ENCODE data around the gene ZNHIT3. TPM values are rescaled to one million over a fixed set of nuclear protein-coding genes. Genes with fewer than 3 reads are reported as not detected.
"Not testable (repeated sequence)": the region's sequence is repeated elsewhere in the genome, so short reads cannot be mapped to it uniquely, and the experiment has no call there.

Gene ZNHIT3
- total RNA-seq, 2 donors from 2014 or later, result 13.8 to 27.1 TPM

GRCh38 chr17:36481829-36482228 lies 4.7 kb upstream of the ZNHIT3 start:
- H3K9me3 ChIP-seq, result no peaks in the 10 kb centered on the region
- H3K27me3 ChIP-seq (replicated peaks; ENCODE audit: insufficient read depth), result no peaks in the 10 kb centered on the region
- H3K4me1 ChIP-seq (ENCODE audit: control insufficient read depth in 1 of 2, low read depth in 2 of 2), result peaks cover 10 to 19% of the 10 kb centered on the region in 2 donors

GRCh38 chr17:36482611-36483504 lies 3.6 kb upstream of the ZNHIT3 start:
- no peaks in the 10 kb centered on the region for H3K36me3 ChIP-seq
- ATAC-seq (ENCODE audit: insufficient number of reproducible peaks, low FRiP score, low read depth) (no peak), DNase-seq (ENCODE audit: low spot score) (peak; percentile 16)
- peak overlapping the region; percentile 71 for H3K4me3 ChIP-seq
- TF ChIP-seq CTCF (IDR thresholded peaks at IDR 0.05), result peak; percentile 86
- peaks cover 17 to 28% of the 10 kb centered on the region in 2 donors for H3K4me1 ChIP-seq (ENCODE audit: control insufficient read depth in 1 of 2, low read depth in 2 of 2)
- no peaks in the 10 kb centered on the region for H3K27me3 ChIP-seq (replicated peaks; ENCODE audit: insufficient read depth)
- no peak overlapping the region for H3K27ac ChIP-seq
- no peaks in the 10 kb centered on the region for H3K9me3 ChIP-seq

More at GRCh38 chr17:36481829-36482228, 4.7 kb upstream of the ZNHIT3 start:
- H3K4me3 ChIP-seq, result no peak overlapping the region
- H3K27ac ChIP-seq, result no peak overlapping the region
- ATAC-seq (ENCODE audit: insufficient number of reproducible peaks, low FRiP score, low read depth) (no peak), DNase-seq (ENCODE audit: low spot score) (no peak)
- no peaks in the 10 kb centered on the region for H3K36me3 ChIP-seq
- no peak for TF ChIP-seq CTCF (IDR thresholded peaks at IDR 0.05)

- H3K4me1 ChIP-seq (ENCODE audit: control insufficient read depth in 1 of 2, low read depth in 2 of 2), result peaks cover 20 to 32% of the 10 kb centered on the region in 2 donors
- not testable (repeated sequence) for H3K4me3 ChIP-seq; H3K27ac ChIP-seq; DNase-seq (ENCODE audit: low spot score); ATAC-seq (ENCODE audit: insufficient number of reproducible peaks, low FRiP score, low read depth); H3K27me3 ChIP-seq (replicated peaks; ENCODE audit: insufficient read depth); H3K9me3 ChIP-seq; H3K36me3 ChIP-seq
Observed at GRCh38 chr17:36484021-36484420, 2.5 kb upstream of the ZNHIT3 start.

- Histone ChIP-seq H3K4me3 (no peak overlapping the region), H3K4me1 (ENCODE audit: control insufficient read depth in 1 of 2, low read depth in 2 of 2) (peaks cover 20 to 32% of the 10 kb centered on the region in 2 donors), H3K27me3 (replicated peaks; ENCODE audit: insufficient read depth) (no peaks in the 10 kb centered on the region), H3K36me3 (no peaks in the 10 kb centered on the region), H3K27ac (no peak overlapping the region), H3K9me3 (no peaks in the 10 kb centered on the region)
- ATAC-seq (ENCODE audit: insufficient number of reproducible peaks, low FRiP score, low read depth) (no peak), DNase-seq (ENCODE audit: low spot score) (no peak)
- TF ChIP-seq CTCF (IDR thresholded peaks at IDR 0.05), result no peak
Observed at GRCh38 chr17:36485027-36485426, 1.5 kb upstream of the ZNHIT3 start.

GRCh38 chr17:36485805-36486203 lies 677 bp upstream of the ZNHIT3 start:
- no peaks in the 10 kb centered on the region for H3K36me3 ChIP-seq
- H3K4me3 ChIP-seq, result peak overlapping the region; percentile 82
- no peaks in the 10 kb centered on the region for H3K9me3 ChIP-seq
- TF ChIP-seq CTCF (IDR thresholded peaks at IDR 0.05), result no peak
- ATAC-seq (ENCODE audit: insufficient number of reproducible peaks, low FRiP score, low read depth), result no peak
- DNase-seq (ENCODE audit: low spot score), result no peak
- peak overlapping the region; percentile 37 to 55 for H3K27ac ChIP-seq
- H3K27me3 ChIP-seq (replicated peaks; ENCODE audit: insufficient read depth), result no peaks in the 10 kb centered on the region
- peaks cover 20 to 32% of the 10 kb centered on the region in 2 donors for H3K4me1 ChIP-seq (ENCODE audit: control insufficient read depth in 1 of 2, low read depth in 2 of 2)

Data from thoracic aorta (tissue), 2 donors.